GM21825 (cell line): ENCODE measurements around the gene TTYH3.
A peak's percentile ranks its signal among the peaks of the same experiment; 100 is the strongest.
"Not testable (repeated sequence)": the region's sequence is repeated elsewhere in the genome, so short reads cannot be mapped to it uniquely, and the experiment has no call there.

Experiments used
- ATAC-seq: cut with Tn5 transposase; IDR thresholded peaks from one replicate; pipeline ENCODE4 v1.9.1; 2021; ENCODE audit warnings: mild to moderate bottlenecking, moderate library complexity; ENCODE audit not compliant: unreplicated experiment

TTYH3 gene

GRCh38 chr7:2681929-2682799 is 50.4 kb downstream of the TTYH3 start:
- ATAC-seq: no peak

DNA sequence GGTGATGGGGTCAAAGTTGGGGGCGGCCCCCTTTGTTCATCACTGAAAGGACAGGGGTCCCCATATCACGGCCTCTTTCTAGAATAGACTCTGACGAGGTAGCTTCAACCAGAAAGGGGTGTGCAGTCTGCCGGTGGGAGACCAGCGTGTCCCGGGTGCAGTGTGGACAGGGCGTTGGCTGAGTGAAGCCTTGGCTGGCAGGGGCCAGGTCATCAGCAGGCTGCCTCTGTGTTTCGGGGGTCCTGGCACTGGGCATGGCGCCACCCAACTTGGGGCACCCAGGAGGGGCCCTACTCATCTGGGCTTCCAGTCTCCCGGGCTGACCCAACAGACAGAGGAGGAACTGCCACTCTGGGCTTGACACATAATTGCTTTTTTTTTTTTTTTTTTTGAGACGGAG is 52.7 kb downstream of the TTYH3 start:
- ATAC-seq: no peak

DNA sequence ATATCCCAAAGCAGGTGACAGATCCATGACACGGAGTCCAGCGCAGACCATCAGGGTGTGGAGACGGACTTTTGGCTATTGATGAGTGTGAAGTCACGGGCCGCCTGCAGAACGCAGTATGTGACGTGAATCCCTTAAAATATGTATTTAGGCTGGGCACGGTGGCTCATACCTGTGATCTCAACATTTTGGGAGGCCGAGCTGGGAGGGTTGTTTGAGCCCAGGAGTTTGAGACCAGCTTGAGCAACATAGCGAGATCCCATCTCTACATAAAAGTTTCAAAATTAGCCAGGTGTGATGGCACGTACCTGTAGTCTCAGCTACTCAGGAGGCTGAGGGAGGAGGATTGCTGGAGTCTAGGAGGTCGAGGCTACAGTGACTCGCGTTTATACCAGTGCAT is 54.3 kb downstream of the TTYH3 start:
- ATAC-seq: no peak

DNA sequence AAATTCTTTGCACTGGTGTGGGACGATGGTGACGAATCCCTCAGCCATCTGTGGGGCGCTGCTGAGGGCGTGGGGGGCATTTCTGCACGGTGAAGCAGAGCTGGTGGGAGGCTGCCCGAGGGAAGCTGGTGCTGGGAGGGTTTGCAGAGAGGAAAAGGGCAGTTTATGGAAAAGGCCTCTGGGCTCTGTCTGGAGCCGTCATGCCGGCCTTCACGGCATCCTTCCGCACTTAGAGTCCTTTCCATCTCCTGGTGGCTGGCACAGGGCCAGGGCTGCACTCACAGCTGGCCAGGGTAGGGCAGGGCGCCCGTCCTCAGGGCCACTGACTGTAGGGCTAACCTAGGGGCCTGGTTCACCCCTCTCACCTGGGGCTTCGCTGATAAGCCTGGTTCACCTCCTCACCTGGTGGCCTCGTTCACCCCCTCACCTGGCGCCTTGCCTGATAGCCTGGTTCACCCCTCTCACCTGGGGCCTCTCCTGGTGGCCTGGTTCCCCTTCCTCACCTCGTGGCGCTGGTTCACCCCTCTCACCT is 55.6 kb downstream of the TTYH3 start:
- ATAC-seq: no peak

DNA sequence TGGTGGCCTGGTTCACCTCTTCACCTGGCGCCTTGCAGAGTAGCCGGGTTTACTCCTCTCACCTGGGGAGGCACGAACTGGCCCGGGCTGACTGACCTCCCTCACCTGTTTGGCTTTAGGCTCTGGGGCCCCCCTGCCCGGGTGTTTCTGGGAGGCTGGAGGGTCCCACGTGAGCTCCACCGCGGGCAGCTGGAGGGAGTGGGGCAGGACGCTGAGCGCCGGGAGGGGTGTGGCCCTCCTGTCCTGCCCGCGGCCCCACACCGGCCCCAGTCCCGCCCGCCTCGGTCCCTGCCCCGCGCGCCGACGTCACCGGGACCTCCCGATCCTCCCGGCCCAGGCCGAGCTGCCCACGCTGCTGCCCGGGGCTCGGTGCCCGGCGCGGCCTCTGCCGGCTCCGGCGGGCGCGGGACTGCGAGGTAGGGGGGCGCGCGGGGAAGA is 56.1 kb downstream of the TTYH3 start, which contains the start of gene AMZ1:
AMZ1 (plus strand) TSS at position 322 of the 438 bp plus-strand sequence. CDS start 12,250 bp downstream, outside the sequence.
- no peak for ATAC-seq

DNA sequence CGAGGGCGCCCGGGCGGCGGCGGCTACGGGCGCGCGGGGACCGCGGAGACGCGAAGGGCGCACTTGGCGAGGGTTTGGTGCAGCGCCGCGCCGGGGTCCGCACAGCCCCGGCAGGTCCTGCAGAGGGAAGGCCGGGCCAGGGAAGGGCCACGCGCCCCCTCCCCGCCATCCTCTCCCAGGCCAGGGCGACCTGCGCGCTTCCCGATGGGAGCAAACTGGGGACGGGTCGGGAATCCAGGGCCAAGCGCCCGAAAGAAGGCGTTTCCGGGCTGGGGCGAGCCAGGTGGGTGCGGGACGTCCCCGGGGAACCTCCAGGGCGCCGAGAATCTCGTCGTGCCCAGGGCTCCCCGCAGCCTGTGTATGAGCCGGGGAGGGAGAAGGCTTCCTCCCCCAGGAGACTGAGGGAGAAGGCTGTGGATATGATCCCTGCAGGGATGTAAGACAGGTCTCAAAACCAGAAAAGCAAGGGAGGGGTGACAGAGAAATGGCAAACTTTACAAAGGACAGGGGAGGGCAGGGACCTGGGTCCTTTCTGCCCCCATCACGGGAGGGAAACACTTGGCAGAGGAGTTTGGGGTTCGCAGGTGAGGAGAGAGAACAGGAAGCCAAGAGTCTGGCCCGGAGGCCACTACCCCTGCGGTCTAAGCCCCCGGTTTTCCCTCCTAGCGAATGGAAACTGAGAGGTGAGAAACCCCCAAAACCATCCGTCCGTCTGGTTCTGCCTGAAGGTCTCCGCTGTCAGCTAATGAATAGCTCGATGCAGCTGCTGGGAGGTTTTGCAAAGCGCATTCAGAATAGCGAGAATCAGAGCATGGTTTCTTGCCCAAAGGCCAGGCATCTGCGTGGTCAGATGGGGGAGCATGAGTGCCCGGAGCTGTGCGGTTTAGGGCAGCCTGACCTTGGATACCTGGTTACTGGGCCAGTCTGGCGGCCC is 56.9 kb downstream of the TTYH3 start:
- ATAC-seq: peak; percentile 76

DNA sequence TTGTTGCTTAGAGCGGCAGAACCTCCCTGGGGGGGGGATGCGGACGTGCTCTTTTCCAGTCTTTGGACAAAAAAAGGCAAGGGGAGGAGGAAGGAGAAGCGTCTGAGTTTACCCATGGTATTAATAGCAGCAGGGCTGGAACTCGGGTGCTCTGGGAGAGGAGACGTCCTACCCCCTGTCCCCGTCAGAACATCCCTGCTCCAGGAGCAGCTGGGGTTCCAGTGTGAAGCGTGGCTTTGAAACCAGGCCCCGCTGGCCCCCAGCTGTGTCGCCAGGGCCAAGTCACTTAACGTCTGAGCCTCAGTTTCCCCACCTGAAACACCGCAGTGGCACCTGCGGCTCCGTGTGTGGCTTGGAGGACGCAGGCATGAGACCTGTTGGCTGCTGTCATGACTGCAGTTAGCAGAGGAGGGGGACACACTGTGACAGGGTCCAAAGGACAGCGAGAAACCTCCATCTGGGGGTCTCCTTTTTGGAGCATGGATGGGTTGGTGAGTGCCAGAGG is 57.6 kb downstream of the TTYH3 start:
- no peak for ATAC-seq

DNA sequence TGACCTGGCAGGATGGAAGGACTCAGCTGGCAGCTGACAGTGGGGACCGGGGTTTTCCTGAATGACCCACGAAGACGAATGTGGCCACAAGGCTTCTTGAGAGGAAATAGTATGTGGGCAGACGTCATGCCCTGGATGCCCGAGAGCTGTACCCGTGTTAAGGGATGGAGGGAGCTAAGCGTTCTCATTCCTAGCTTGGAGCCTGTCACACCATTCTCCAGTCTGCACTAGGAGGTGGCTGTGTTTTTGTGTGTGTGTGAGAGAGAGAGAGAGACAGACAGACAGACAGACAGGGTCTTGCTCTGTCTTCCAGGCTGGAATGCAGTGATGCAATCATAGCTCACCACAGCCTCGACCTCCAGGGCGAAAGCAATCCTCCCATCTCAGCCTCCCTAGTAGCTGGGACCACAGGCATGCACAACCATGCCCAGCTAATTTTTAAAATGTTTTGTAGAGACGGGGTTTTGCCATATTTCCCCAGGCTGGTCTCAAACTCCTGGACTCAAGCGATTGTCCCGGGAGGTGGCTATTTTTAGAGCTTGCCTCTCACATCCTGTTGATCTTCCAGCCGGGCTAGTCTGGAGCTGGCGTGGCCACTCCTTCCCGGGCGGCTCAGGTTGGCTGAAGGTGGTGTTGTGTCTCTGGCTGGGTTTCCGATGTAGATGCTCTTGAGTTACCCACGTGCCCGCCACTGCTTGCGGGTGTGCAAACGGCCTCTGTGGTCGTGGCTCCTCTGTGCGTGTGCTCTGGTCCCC is 58.3 kb downstream of the TTYH3 start:
- ATAC-seq: no peak

DNA sequence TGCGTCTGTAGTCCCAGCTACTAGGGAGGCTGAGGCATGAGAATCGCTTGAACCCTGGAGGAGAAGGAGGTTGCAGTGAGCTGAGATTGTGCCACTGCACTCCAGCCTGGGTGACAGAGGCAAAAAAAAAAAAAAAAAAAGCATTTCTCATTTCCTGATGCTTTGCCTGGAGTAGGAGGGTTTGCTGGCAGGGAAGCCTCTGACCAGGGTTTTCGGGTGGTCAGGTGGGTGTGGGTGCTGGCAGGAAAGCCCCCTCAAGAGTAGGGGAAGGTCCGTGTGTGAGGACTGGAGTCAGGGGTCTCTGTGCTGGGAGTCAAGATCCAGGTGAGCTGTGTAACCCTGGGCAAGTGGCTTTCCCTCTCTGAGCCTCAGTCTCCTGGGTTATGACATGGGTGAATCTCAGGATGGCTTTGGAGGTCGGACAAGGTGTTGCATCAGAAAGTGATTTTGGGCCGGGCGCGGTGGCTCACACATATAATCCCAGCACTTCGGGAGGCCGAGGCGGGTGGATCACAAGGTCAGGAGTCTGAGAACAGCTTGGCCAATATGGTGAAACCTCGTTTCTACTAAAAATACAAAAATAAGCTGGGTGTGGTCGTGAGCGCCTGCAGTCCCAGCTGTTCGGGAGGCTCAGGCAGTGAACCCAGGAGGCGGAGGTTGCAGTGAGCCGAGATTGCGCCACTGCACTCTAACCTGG is 59.4 kb downstream of the TTYH3 start:
- ATAC-seq: no peak

GRCh38 chr7:2691932-2692439 is 60.2 kb downstream of the TTYH3 start:
- not testable (repeated sequence) for ATAC-seq

- ATAC-seq: no peak
These were observed 60.8 kb downstream of the TTYH3 start for GRCh38 chr7:2692543-2692942.

GRCh38 chr7:2693420-2694121 is 61.8 kb downstream of the TTYH3 start:
- ATAC-seq: not testable (repeated sequence)

DNA sequence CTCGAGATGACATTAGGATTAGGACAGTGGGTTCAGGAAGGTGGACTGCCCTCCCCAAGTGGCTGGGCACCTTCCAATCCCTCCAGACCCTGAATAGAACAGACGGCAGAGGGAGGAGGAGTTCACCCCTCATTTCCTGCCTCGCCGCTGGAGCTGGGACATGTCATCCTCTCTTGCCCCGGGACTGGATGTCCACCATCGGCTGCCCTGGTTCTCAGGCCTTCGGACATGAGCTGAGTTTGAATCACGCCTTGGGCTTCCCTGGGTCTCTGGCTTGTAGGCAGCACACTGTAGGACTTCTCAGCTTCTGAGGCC is 62.3 kb downstream of the TTYH3 start:
- not testable (repeated sequence) for ATAC-seq

- peak; percentile 93 for ATAC-seq
These were observed 66.9 kb downstream of the TTYH3 start for GRCh38 chr7:2698581-2699288.

DNA sequence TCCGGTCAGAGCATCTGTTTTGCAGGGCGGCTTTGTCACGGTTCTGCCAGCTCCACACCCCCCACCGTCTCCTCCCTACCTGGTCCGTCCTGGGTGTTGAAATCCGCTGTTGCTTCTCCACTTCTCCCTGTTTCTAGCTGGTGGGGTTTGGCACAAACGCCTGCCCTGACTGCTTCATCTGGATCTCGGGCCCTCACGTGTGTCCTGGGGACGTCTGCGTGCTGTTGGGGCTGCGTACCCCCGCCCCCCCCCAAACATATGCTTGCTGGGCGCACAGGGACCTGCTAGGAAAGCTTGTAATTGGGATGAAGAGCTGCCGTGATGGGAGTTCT is 67.5 kb downstream of the TTYH3 start:
- no peak for ATAC-seq

GRCh38 chr7:2700141-2700850 is 68.5 kb downstream of the TTYH3 start:
- ATAC-seq: no peak

- ATAC-seq: no peak
These were observed 69.6 kb downstream of the TTYH3 start for GRCh38 chr7:2701424-2701823.
